Coronary artery (tissue), 2 donors: ENCODE data around the gene PRR15L.

Experiments used
- DNase-seq: peaks from one replicate; pipeline ENCODE4 v3.0.0-alpha.2; 2017; ENCODE audit warnings: low spot score
- H3K27ac ChIP-seq, 2 donors: fragments of 200-600 bp; sonication (generic); one replicate each; pipeline ENCODE4 v1.5.1; 2016 to 2019
- H3K4me3 ChIP-seq: fragments of 200-600 bp; sonication (generic); 2 replicates; pipeline ENCODE4 v1.5.1; 2016; ENCODE audit warnings: mild to moderate bottlenecking, moderate library complexity
- TF ChIP-seq, protein P1 (sequence below): fragments of 200-600 bp; sonication (generic); IDR thresholded peaks from one replicate; pipeline ENCODE4 v1.5.1; 2019; ENCODE audit warnings: antibody characterized with exemption

Gene PRR15L

DNA sequence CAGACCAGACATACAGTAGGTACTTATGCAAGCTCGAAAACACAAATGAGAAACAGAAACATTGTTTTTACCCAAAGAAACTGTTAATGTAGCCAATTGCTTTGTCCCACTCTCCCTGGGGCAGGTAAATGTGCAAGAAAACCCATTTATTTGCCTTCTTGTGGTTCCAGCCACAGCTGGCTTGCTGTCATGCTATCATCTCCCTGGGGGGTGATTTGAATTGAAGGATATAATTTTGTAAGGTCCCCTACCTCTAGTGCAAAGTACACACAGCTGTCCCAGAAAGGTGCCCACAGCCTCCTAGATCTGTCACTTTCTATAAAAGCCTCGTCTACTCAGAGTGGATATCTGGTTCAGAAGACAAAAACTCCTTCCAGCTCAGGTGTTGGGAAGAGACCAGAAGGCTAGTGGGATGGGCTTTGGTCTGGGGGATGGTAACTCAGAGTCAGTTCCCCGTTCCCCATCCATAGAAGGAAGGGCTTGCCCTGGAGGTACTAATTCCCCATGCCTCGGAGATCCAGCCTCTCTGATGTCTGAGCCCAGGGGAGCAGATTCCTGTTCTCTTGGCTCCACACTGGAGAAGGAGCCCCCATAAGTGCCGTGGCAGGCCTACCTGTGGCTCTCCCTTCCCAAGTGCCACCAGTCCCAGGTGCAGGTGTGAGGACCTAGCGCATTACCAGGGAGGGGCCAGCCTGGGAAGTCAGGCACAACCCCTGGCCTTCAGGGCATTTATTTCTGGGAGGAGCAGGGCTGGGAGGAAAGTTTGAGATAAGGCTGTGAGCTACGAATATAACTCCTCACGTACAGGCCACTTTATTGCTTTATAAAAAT, 2.4 kb upstream of the PRR15L start:
- H3K27ac ChIP-seq = no peak overlapping the region
- TF ChIP-seq, protein P1, sequence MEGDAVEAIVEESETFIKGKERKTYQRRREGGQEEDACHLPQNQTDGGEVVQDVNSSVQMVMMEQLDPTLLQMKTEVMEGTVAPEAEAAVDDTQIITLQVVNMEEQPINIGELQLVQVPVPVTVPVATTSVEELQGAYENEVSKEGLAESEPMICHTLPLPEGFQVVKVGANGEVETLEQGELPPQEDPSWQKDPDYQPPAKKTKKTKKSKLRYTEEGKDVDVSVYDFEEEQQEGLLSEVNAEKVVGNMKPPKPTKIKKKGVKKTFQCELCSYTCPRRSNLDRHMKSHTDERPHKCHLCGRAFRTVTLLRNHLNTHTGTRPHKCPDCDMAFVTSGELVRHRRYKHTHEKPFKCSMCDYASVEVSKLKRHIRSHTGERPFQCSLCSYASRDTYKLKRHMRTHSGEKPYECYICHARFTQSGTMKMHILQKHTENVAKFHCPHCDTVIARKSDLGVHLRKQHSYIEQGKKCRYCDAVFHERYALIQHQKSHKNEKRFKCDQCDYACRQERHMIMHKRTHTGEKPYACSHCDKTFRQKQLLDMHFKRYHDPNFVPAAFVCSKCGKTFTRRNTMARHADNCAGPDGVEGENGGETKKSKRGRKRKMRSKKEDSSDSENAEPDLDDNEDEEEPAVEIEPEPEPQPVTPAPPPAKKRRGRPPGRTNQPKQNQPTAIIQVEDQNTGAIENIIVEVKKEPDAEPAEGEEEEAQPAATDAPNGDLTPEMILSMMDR = no peak
- no peak for DNase-seq
- no peak overlapping the region for H3K4me3 ChIP-seq

DNA sequence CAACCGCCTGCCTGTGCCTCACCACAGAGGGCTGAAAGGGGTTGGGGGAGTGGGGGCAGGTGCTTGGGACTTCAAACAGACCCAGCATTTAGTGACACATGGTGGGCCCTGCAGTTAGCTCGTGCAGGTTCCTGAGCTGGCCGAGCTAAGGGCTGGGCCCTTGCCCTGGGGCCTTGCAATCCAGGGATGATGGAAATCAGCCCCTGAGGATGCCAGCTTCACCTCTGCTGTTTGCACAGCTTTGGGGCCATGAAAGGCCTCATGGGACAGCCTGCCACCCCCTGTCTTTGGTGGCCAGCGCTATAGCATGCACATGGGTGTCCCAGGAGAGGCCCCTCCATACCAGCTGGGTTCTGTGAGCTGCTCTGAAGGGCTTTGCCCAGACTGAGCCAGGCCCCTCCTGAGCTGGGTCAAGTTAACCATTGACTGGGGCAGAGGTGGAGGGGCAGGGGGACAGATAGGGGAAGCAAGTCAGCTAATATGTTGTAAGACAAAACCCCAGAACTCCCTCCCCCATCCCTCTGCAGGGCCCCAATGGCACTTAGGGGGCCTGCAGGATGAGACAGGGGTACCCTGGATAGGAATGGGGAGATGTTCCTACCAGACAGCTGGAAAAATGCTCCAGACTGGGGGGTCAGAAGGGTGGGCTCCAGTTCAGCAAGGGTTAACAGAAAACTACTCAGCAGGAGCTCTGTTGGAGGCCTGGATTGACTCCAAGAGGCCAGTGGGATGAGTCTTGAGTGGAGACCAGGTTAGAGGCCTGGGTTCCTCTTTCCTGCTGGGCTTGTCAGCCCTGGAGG, 692 bp downstream of the PRR15L start:
- H3K4me3 ChIP-seq = no peak overlapping the region
- TF ChIP-seq, protein P1 = no peak
- H3K27ac ChIP-seq = no peak overlapping the region
- DNase-seq = no peak

DNA sequence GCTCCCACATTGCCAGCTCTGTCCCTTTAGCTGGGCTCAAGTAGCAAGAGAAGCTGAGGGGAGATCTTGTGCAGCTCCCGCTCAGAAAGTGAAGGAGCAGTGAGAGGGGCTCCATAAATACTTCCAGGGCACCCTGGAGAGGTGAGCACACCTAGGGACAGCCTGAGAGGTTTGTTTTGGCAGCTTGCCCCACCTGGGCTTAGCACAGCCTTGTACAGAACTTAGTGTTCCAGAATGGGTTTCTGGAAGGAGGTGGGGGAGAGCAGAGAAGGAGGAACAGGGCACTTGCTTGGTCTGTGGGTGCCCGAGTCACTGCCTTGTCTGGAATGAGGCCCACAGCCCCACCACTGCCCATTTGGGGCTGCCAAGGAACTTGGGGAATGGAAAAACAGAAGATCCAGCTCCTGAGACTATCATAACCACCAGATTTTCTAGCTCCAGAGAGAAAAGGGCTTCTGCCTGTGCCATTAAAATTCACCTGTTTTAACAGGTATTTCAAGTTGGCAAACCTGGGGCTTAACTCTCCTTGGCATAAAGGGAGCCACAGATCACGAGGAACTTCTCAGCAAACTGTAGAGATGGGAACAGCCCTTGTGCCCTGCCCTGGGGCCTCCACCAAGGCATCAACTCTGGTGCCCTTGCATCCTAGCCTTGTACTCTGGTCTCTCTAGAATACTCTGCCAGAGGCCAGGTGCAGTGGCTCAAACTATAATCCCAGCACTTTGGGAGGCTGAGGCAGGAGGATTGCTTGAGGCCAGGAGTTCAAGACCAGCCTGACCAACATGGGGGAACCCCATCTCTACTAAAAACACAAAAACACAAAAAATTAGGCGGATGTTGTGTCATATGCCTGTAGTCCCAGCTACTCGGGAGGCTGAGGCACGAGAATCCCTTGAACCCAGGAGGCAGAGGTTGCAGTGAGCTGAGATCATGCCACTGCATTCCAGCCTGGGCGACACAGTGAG, 1.9 kb downstream of the PRR15L start:
- TF ChIP-seq, protein P1 = no peak
- no peak for DNase-seq
- Histone ChIP-seq H3K27ac (no peak overlapping the region), H3K4me3 (no peak overlapping the region)

DNA sequence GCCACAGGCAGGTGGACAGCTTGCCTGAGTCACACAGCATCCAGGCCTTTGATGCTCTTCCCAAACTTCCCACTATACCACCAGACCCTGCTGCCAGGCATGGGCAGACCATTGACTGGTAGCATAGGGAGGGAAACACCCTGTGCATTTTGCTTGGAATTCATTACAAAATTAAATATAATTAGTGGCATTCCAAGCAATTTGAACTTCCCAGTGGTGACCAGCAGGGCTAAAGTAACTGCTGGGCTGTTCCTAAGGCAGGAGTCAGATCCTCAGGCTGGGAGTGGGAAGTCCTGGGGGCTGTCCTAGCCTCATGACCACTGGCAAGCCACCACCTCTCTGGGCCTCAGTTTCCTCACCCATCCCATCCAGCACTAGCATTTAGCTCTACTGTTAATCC, 3.8 kb downstream of the PRR15L start:
- Histone ChIP-seq H3K4me3 (no peak overlapping the region), H3K27ac (no peak overlapping the region)
- TF ChIP-seq, protein P1 = no peak
- DNase-seq = no peak

DNA sequence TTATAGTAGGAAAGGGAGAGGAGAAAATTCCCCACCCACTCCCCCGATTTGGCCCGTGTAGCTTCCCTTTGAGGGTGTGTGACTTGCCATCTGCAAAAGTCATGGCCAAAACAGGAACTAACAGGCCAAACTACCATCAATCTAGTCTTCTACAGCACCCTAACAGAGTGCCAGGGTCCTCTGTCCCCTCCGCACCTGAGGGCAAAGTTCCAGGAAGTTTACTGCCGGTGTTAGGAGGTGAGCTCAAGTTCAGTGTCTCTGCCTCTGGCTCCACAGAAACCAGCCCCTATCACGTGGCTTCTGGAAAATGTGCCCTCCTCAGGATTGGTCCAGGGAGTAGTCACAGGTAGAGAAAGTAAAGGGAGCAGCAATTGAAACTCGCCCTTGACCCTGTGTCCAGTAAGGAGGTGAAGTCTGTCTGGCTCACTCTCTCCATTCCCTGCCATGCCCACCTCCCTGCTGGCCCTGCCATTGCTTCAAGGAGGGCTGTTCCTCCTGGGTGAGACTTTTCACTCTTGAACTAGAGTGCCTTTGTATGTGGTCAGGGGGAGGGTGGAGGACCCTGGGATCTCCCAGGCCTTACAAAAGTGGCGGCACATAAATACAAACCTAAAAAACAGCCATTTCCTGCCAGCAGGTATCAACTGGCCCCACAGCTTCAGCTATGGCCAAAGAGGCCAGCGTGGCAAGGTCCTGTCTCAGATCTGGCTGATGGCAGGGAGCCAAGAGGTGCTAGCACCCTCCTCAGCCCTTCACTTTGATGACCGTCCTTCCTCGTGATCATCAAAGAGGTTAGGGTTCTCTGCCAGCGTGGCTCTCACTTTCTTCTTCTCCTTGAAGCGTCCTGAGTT, 5.3 kb downstream of the PRR15L start:
- no peak for DNase-seq
- Histone ChIP-seq H3K4me3 (no peak overlapping the region), H3K27ac (no peak overlapping the region)
- TF ChIP-seq, protein P1 = no peak

DNA sequence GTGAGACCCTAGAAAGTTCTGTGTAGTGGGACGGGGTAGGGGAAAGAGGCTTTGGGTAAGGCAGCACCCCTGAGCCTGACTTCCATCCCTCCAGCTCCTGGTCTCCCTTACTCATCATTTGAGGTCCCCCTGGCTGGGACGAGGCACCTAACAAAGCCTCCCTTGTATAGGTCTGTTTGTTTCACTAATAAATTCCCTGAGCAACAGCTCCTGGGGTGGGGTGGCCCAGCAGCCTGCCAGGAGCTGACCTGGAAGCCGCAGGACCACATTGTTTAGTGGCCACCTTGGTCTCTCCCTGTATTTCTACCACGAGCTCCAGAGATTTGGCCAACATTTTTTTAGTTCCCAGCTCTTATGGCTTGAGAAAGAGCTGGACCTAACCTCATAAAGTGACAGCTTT, 7.2 kb downstream of the PRR15L start:
- TF ChIP-seq, protein P1 = no peak
- no peak for DNase-seq
- no peak overlapping the region for H3K27ac ChIP-seq
- no peak overlapping the region for H3K4me3 ChIP-seq
